Measurements from ENCODE around the gene TLE2.

The TLE2 gene

GRCh38 chr19:3029065-3029923 lies at the start of gene TLE2:
Gene TLE2, minus strand, starts transcription at chr19:3029280. Its CDS starts 376 bp downstream, at chr19:3028904.
- in situ Hi-C loops (cut with MboI; ENCODE audit: low sequenced_read_pairs): no loop called here

- in situ Hi-C loops (cut with MboI; ENCODE audit: low sequenced_read_pairs): no loop called here
These were observed 46.7 kb upstream of the TLE2 start for GRCh38 chr19:3075605-3076431.

- in situ Hi-C loops (cut with MboI; ENCODE audit: low sequenced_read_pairs): no loop called here
These were observed 45.0 kb upstream of the TLE2 start for GRCh38 chr19:3073931-3074595.

GRCh38 chr19:3073159-3073563 lies 44.1 kb upstream of the TLE2 start:
- in situ Hi-C loops (cut with MboI; ENCODE audit: low sequenced_read_pairs): no loop called here

GRCh38 chr19:3071768-3072167 lies 42.7 kb upstream of the TLE2 start:
- in situ Hi-C loops (cut with MboI; ENCODE audit: low sequenced_read_pairs): no loop called here

GRCh38 chr19:3068071-3068470 lies 39.0 kb upstream of the TLE2 start:
- in situ Hi-C loops (cut with MboI; ENCODE audit: low sequenced_read_pairs): no loop called here

- in situ Hi-C loops (cut with MboI; ENCODE audit: low sequenced_read_pairs): no loop called here
These were observed 38.5 kb upstream of the TLE2 start for GRCh38 chr19:3067563-3067962.

- in situ Hi-C loops (cut with MboI; ENCODE audit: low sequenced_read_pairs): no loop called here
These were observed 37.5 kb upstream of the TLE2 start for GRCh38 chr19:3066482-3067049.

GRCh38 chr19:3065675-3066357 lies 36.7 kb upstream of the TLE2 start:
- in situ Hi-C loops (cut with MboI; ENCODE audit: low sequenced_read_pairs): no loop called here

- in situ Hi-C loops (cut with MboI; ENCODE audit: low sequenced_read_pairs): no loop called here
These were observed 34.9 kb upstream of the TLE2 start for GRCh38 chr19:3064011-3064330.

- in situ Hi-C loops (cut with MboI; ENCODE audit: low sequenced_read_pairs): no loop called here
These were observed 33.4 kb upstream of the TLE2 start, which contains the start of gene TLE5 for GRCh38 chr19:3062165-3063105. Gene TLE5, minus strand, starts transcription at chr19:3062495. Its CDS starts 295 bp downstream, at chr19:3062200.

- in situ Hi-C loops (cut with MboI; ENCODE audit: low sequenced_read_pairs): no loop called here
These were observed 32.4 kb upstream of the TLE2 start for GRCh38 chr19:3061182-3062161.

GRCh38 chr19:3060857-3061181 lies 31.7 kb upstream of the TLE2 start:
- in situ Hi-C loops (cut with MboI; ENCODE audit: low sequenced_read_pairs): no loop called here

- in situ Hi-C loops (cut with MboI; ENCODE audit: low sequenced_read_pairs): no loop called here
These were observed 30.6 kb upstream of the TLE2 start for GRCh38 chr19:3059653-3060052.

- in situ Hi-C loops (cut with MboI; ENCODE audit: low sequenced_read_pairs): no loop called here
These were observed 29.8 kb upstream of the TLE2 start for GRCh38 chr19:3058821-3059314.

GRCh38 chr19:3058009-3058820 lies 29.1 kb upstream of the TLE2 start:
- in situ Hi-C loops (cut with MboI; ENCODE audit: low sequenced_read_pairs): no loop called here

GRCh38 chr19:3057275-3057714 lies 28.2 kb upstream of the TLE2 start:
- in situ Hi-C loops (cut with MboI; ENCODE audit: low sequenced_read_pairs): no loop called here

Measured in HL-60/S4 treated with phorbol 12-myristate 13-acetate at 8.2 ng/mL for 4 days and 3 days (cell line).